GM12873 (cell line): ENCODE results near the gene ELK1.

Experiments
- TF ChIP-seq, protein P1 (sequence below): IDR thresholded peaks from 2 replicates; pipeline ENCODE4 v1.5.1; 2012; ENCODE audit warnings: low read depth, mild to moderate bottlenecking, moderate library complexity, low read length, control low read depth; ENCODE audit not compliant: insufficient read depth; ENCODE audit errors: missing control alignments

Gene ELK1

DNA sequence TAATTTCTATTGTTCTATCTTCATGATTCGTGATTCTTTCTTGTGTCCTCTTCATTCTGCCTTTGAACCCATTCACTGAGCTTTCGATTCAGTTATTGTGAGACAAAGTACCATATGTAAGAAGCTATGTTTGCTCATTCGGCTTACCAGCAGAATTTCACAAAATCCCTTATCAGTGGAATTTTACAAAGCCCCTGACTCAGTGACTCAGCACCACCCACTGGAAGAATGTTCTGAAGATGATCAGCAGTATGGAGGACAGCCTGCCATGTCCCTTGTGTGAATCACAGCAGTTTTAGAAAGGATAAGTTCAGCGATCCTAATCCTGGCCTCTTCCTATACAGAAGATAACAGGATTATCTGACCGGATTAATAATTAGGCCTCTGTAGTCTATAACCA lies 14.4 kb upstream of the ELK1 start:
- TF ChIP-seq, protein P1, sequence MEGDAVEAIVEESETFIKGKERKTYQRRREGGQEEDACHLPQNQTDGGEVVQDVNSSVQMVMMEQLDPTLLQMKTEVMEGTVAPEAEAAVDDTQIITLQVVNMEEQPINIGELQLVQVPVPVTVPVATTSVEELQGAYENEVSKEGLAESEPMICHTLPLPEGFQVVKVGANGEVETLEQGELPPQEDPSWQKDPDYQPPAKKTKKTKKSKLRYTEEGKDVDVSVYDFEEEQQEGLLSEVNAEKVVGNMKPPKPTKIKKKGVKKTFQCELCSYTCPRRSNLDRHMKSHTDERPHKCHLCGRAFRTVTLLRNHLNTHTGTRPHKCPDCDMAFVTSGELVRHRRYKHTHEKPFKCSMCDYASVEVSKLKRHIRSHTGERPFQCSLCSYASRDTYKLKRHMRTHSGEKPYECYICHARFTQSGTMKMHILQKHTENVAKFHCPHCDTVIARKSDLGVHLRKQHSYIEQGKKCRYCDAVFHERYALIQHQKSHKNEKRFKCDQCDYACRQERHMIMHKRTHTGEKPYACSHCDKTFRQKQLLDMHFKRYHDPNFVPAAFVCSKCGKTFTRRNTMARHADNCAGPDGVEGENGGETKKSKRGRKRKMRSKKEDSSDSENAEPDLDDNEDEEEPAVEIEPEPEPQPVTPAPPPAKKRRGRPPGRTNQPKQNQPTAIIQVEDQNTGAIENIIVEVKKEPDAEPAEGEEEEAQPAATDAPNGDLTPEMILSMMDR: no peak

DNA sequence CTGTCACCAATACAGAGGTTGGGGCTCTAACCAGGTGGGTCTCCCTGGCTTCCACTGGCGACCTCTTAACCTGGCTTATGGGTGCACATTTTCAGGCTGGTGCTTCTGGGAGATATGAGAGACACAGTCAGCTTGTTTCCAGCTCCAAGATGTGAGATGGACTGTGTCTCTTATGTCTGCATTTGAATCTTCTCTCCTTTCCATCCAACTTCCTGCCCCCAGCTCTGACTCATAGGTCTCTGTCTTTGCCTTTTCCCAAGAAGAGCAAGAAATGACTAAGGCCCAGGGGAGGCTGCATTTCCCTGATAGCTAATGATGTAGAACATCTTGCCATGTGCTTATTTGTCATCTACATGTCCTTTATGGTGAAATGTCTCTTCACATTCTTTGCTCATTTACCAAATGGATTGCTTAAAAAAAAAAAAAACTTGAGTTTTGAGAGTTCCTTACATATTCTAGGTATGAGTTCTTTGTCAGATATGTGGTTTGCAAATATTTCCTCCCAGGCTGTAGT lies 11.8 kb upstream of the ELK1 start:
- TF ChIP-seq, protein P1: no peak

DNA sequence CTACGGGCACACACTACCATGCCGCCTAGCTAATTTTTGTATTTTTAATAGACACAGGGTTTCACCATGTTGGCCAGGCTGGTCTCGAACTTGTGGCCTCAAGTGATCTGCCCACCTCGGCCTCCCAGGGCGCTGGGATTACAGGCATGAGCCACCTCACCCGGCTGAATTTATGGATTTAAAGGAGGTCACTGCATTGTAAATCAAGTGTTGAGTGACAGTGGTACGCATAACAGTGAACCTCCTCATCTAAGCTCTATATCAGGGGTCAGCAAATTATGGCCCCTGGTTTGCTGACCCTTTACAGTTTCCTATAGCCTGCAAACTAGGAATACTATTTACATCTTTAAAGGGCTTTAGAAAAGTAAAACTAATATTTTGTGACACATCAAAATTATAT lies 11.2 kb upstream of the ELK1 start:
- TF ChIP-seq, protein P1: no peak

DNA sequence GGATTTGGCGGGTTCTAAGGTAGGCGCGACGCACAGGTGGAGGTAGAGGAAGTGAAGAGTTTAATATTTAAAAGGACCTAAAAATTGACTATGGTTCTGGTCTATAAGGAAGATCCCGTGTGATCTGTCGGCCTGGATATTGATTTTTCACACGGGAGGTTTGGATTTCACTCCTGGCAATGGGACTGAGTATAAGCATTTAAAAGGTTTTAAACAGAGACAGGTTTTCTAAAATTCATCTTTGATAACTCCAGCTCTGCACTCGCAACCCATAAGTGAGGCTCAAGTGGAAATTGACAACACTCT lies 9.0 kb upstream of the ELK1 start:
- TF ChIP-seq, protein P1: no peak

DNA sequence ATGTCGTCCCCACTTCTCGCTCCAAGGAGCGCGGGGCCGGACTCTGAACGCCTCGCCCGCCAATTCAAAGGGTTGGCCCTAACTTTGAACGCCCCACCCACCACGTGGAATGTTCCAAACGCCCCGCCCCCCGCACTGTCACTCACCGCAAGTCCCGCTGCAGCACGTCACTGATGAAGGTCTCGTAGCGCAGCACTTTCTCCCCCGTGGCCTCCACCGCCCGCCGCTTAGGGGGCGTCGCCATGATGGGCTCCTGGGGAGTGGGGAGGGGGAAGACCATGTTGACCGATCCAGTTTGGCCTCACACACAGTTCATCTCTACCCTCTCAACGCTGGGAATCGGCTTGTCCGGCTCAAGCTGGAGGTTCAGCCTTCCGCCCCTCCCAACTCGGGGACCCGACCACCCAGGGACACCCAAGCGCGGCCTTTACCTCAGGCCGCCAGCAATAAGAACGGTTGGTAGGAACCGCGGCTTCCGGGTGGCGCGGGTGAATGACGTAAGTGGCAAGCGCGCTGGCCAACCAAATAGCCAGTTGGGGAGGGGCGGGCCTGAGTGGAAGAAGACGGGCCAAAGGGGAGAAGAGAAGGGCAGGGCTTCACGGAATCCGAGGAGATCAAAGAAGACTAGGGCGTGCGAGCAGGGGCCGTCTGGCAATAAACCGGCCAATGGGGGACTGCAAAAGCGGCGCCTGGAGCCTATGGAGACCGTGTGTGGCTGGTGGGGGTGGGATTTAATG lies 8.5 kb upstream of the ELK1 start, which contains the start of gene UXT:
Gene UXT, minus strand, starts transcription at position 497 of the 737 bp plus-strand sequence. Its CDS starts 253 bp downstream, at position 244.
- TF ChIP-seq, protein P1: no peak

DNA sequence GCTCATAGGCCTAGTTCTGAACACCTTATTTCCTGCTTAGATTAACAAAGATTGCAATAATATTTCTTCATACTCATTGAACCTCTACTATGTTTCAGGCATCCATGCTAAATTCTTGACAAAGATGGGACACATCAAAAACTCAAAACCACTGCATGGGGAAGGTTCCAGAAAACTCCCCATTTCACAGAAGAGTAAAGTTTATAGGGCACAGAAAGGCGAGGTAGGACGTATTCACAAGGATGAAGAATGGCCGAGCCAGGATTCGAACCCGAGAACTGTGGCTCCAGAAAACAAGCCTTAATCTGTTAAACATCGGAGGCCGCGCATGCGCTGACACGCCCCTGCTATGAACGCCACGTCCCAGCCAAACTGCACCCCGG lies 7.9 kb upstream of the ELK1 start:
- TF ChIP-seq, protein P1: no peak

DNA sequence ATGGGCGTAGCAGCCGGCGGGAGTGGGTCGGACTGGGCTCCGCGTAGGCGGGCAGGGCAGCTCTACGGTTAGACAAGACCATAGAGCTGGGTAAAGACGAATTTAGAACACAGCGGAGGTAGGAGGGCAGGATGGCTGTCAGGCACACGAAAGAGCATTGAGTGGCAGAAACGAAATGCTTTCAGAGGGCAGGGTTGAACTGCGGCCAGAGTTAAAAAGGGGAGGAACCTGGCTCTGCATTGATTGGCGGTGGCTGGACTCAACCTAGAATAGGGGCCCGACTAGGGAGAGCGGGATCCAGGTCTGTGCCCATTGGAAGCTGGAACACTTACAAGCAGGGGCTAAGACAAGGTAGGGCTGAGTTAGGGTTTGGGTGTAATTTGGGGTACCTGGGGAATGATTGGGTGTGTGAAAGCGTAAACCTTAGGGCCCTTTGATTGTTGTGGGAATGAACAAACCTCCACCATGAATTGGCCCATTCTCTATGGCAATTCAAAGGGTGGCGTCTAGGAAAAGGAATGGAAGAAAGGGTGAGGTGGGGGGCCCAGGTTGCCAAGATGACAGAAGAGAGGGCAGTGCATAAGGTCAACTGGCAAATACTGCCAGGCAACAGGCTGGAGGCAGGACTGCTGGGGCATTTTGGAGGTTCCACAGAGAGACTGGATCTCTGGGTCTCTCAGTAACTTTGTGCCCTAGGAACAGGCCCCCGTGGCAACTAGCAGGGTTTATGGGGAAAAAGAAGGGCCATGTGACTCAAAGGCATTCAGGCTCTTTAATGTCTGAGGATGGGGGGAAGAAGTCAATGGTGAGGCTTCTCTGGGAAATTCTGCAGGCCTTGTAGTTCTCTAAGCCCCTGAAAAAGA lies 911 bp upstream of the ELK1 start:
- TF ChIP-seq, protein P1: no peak
